ENCODE data around the gene CMSS1. TPM values are rescaled to one million over a fixed set of nuclear protein-coding genes. Genes with fewer than 3 reads are reported as not detected.

CMSS1 gene
- total and polyA plus RNA-seq, 2 donors (not counting 1 experiment from before 2014, with no cell fraction given), result 7.3 to 22.8 TPM

- H3K9me3 Mint-ChIP-seq (ENCODE audit: insufficient read depth), result no peaks in the 10 kb centered on the region
- Histone ChIP-seq H3K4me1 (ENCODE audit: control insufficient read depth in 2 of 2, insufficient read depth in 2 of 2, low read length in 2 of 2) (peaks cover 8 to 10% of the 10 kb centered on the region in 2 donors), H3K9me3 (ENCODE audit: control extremely low read depth in 1 of 3, control insufficient read depth in 2 of 3, insufficient read depth in 1 of 3, low read length in 2 of 3) (no peaks in the 10 kb centered on the region), H3K27me3 (replicated peaks in 1 of 4; ENCODE audit: control extremely low read depth in 1 of 4, control insufficient read depth in 3 of 4, insufficient read depth in 4 of 4, low read length in 3 of 4) (no peaks in the 10 kb centered on the region), H3K4me2 (replicated peaks; ENCODE audit: low read depth, low read length, poor library complexity, severe bottlenecking) (no peak overlapping the region), H4K20me1 (ENCODE audit: control insufficient read depth, insufficient read depth, low read length, poor library complexity, severe bottlenecking) (no peaks in the 10 kb centered on the region), H3K9ac (ENCODE audit: low read length) (no peak overlapping the region), H3K27ac (ENCODE audit: low read length in 2 of 2) (no peak overlapping the region), H3K79me2 (ENCODE audit: control insufficient read depth, insufficient read depth, low read length) (peaks cover 9% of the 10 kb centered on the region), H2AFZ (ENCODE audit: insufficient read depth, low read depth, low read length, poor library complexity, severe bottlenecking) (no peak overlapping the region), H3K36me3 (replicated peaks in 1 of 2; ENCODE audit: control extremely low read depth in 1 of 2, control insufficient read depth in 1 of 2, extremely low read depth in 1 of 2, insufficient read depth in 2 of 2, low read length in 1 of 2) (no peaks in the 10 kb centered on the region), H3K4me3 (ENCODE audit: control extremely low read depth in 1 of 5, extremely low read depth in 1 of 5, insufficient read depth in 1 of 5, low read depth in 2 of 5, low read length in 4 of 5) (no peak overlapping the region)
- intact Hi-C loops (cut with micrococcal nuclease), result loop anchor here (1.0 kb wide), 1 partner anchor 411 kb away; no protein-coding TSS in a partner anchor
- H3K4me1 Mint-ChIP-seq, result peaks cover 14% of the 10 kb centered on the region
- WGBS (ENCODE audit: insufficient coverage), result no CpG with 5 or more reads among the region's 2 CpGs
- ChIA-PET CTCF (interaction anchor here (0.6 to 2.5 kb wide), 17 partner anchors 10 to 747 kb away, joined by 3 to 60 read pairs (median 3); partner anchors contain the start of gene TBC1D23), POLR2A (no interaction called here)
- ATAC-seq (ENCODE audit: low read depth), result no peak
- DNase-seq, result peak; percentile 39
- no peak overlapping the region for H3K27ac Mint-ChIP-seq
- H3K27me3 Mint-ChIP-seq, result no peaks in the 10 kb centered on the region
- TF ChIP-seq EZH2 (IDR thresholded peaks at IDR 0.05; ENCODE audit: borderline replicate concordance, insufficient read depth, low read depth, low read length, poor library complexity, severe bottlenecking) (no peak), CTCF (IDR thresholded peaks at IDR 0.05) (peak; percentile 60)
- H3K4me3 Mint-ChIP-seq, result no peak overlapping the region
These were observed 25.3 kb downstream of the CMSS1 start for GRCh38 chr3:99842826-99843589.

All from B cell (primary cell).